A172 (cell line): Measurements from ENCODE around the gene UNK. TPM values are rescaled to one million over a fixed set of nuclear protein-coding genes. Genes with fewer than 3 reads are reported as not detected.
A peak's percentile ranks its signal among the peaks of the same experiment; 100 is the strongest.
"Not testable (repeated sequence)": the region's sequence is repeated elsewhere in the genome, so short reads cannot be mapped to it uniquely, and the experiment has no call there.

ENCODE experiments used
- DNase-seq: peaks from one replicate; pipeline ENCODE4 v3.0.0-alpha.2; 2015; ENCODE audit warnings: low spot score
- total RNA-seq: library from RNA; depleted of rRNA; stranded (reverse); fragments of >200 nt; shearing (Covaris generic); gene quantifications from 2 replicates; pipeline ENCODE4 v1.2.3, GENCODE V29; 2014

The UNK gene
- total RNA-seq, 1 experiment from 2014 or later = 52.7 TPM

GRCh38 chr17:75849279-75849646 is 64.7 kb downstream of the UNK start:
- no peak for DNase-seq

GRCh38 chr17:75849724-75850123 is 65.1 kb downstream of the UNK start:
- no peak for DNase-seq

GRCh38 chr17:75850928-75851692 is 66.5 kb downstream of the UNK start:
- DNase-seq = no peak

- not testable (repeated sequence) for DNase-seq
Observed at GRCh38 chr17:75851693-75851991, 67.0 kb downstream of the UNK start.

GRCh38 chr17:75853433-75853832 is 68.8 kb downstream of the UNK start:
- peak; percentile 81 for DNase-seq

- peak; percentile 92 for DNase-seq
Observed at GRCh38 chr17:75854101-75854748, 69.6 kb downstream of the UNK start.

- DNase-seq = no peak
Observed at GRCh38 chr17:75854881-75855309, 70.3 kb downstream of the UNK start.

- peak; percentile 100 for DNase-seq
Observed at GRCh38 chr17:75855310-75856061, 70.9 kb downstream of the UNK start, which contains the start of gene WBP2. WBP2 (minus strand) TSS chr17:75855335; CDS start chr17:75855297, 38 bp downstream.

- no peak for DNase-seq
Observed at GRCh38 chr17:75856062-75856756, 71.6 kb downstream of the UNK start.

GRCh38 chr17:75859358-75859757 is 74.8 kb downstream of the UNK start:
- not testable (repeated sequence) for DNase-seq

GRCh38 chr17:75861927-75862317 is 77.3 kb downstream of the UNK start:
- no peak for DNase-seq

GRCh38 chr17:75864448-75864871 is 79.9 kb downstream of the UNK start:
- peak; percentile 86 for DNase-seq

GRCh38 chr17:75864887-75865286 is 80.3 kb downstream of the UNK start:
- DNase-seq = not testable (repeated sequence)

- not testable (repeated sequence) for DNase-seq
Observed at GRCh38 chr17:75865404-75866188, 81.0 kb downstream of the UNK start.

- DNase-seq = not testable (repeated sequence)
Observed at GRCh38 chr17:75868730-75869281, 84.2 kb downstream of the UNK start.

GRCh38 chr17:75869282-75870141 is 84.9 kb downstream of the UNK start:
- peak; percentile 70 for DNase-seq

GRCh38 chr17:75870228-75870627 is 85.6 kb downstream of the UNK start:
- DNase-seq = not testable (repeated sequence)

- peak; percentile 94 for DNase-seq
Observed at GRCh38 chr17:75872434-75873351, 88.1 kb downstream of the UNK start.
